Measurements from ENCODE around the gene FRS2.

GRCh38 chr12:69533844-69534243, 63.7 kb downstream of the FRS2 start:
- TF ChIP-seq, protein P1, sequence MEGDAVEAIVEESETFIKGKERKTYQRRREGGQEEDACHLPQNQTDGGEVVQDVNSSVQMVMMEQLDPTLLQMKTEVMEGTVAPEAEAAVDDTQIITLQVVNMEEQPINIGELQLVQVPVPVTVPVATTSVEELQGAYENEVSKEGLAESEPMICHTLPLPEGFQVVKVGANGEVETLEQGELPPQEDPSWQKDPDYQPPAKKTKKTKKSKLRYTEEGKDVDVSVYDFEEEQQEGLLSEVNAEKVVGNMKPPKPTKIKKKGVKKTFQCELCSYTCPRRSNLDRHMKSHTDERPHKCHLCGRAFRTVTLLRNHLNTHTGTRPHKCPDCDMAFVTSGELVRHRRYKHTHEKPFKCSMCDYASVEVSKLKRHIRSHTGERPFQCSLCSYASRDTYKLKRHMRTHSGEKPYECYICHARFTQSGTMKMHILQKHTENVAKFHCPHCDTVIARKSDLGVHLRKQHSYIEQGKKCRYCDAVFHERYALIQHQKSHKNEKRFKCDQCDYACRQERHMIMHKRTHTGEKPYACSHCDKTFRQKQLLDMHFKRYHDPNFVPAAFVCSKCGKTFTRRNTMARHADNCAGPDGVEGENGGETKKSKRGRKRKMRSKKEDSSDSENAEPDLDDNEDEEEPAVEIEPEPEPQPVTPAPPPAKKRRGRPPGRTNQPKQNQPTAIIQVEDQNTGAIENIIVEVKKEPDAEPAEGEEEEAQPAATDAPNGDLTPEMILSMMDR (conservative IDR thresholded peaks at IDR 0.05): no peak
- no peak for TF ChIP-seq ZFX (IDR thresholded peaks at IDR 0.05)

Data from C4-2B (cell line).